ENCODE measurements around the gene P2RY13.

Gene P2RY13

DNA sequence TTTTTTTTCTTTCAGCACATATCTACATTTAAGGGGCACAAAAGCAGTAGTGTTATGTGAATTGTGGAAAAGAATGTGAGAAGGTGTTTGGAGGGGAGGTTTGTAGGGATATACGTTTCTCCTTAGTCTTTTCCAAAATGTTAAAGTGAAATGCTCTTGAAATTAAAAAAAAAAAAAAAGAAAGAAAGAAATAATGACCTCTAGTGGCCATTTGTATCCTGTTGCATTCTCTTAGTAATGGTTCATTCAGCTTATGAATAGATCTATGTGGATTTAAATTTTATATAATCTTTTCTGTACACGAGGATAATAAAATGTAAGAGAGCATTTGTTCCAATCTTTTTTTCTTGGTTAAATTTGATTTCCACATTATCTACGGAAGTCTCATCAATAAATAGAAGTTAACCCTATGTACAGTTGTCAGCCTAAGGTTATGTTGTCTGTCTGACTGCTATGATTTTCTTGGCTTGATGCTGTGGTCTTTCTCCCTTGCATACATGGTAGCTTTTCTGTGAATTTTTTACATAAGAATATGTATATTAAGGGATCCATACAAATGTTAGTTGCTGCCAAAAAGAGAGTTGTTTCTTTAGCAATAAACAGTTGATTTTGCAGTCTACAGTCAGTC is 1.7 kb downstream of the P2RY13 start:
- in situ Hi-C loops (cut with HindIII; ENCODE audit: low pct_ligation_motif_present, low pct_unique_long_range_greater_than_20kb, low sequenced_read_pairs), result no loop called here
- DNase-seq, result peak; percentile 55

- no peak for DNase-seq
- in situ Hi-C loops (cut with HindIII; ENCODE audit: low pct_ligation_motif_present, low pct_unique_long_range_greater_than_20kb, low sequenced_read_pairs), result no loop called here
These were observed 6.8 kb downstream of the P2RY13 start for GRCh38 chr3:151322511-151322910.

DNA sequence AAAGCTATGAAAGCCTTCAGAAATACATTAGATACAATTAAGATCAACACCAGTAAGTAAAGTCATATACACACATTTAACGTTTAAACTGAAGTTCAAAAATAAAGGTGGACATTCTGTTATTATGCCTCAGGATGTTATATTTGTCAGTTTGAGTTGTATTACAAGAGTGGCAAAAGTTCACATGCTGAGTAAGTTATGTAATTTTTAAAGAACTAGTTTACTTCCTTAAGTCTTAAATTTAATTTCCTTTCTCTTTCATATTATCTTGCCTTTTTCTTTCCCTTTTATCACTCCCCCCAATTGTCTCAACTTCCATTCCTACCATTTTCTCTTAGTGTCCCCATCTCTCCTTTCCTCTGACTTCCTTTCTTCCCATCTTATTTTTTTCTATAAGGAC is 7.8 kb downstream of the P2RY13 start:
- DNase-seq, result no peak
- in situ Hi-C loops (cut with HindIII; ENCODE audit: low pct_ligation_motif_present, low pct_unique_long_range_greater_than_20kb, low sequenced_read_pairs), result no loop called here

DNA sequence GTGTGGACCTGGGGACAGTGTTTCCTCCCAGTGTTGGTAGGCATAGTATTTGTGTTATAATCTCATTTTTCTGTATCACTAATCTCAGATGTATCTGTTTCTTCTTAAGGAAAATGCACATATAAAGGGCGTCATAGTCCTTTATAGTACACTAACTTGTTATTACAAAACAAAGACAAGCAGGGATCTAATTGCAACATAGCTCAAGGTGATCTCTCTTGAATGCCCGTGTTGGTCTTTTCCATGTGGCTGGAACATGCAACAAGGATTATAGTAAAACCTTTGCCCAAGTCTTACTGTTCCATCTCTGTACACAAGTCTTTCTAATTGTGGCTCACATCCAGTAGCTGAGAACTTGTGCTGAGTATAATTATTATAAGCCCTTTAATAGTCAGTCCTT is 9.2 kb downstream of the P2RY13 start:
- in situ Hi-C loops (cut with HindIII; ENCODE audit: low pct_ligation_motif_present, low pct_unique_long_range_greater_than_20kb, low sequenced_read_pairs), result no loop called here
- DNase-seq, result no peak

DNA sequence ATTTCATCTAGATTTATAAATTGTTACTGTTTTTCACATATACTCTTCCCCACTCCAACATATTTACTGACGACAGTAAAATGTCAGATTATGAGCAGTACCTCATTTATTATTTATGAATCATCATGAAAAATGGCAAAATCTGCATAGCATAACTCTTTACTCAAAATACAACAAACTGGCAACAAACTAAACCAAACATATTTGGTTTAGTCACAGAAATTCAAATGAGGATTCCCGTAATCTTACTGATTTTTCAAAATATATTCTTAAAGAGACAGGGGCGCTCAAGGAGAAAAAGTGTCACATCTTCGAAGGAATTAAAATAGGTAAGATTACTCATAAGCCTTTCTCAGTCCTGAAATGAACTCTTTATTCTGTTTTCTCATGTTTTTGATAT is 9.7 kb downstream of the P2RY13 start:
- in situ Hi-C loops (cut with HindIII; ENCODE audit: low pct_ligation_motif_present, low pct_unique_long_range_greater_than_20kb, low sequenced_read_pairs), result no loop called here
- DNase-seq, result no peak

DNA sequence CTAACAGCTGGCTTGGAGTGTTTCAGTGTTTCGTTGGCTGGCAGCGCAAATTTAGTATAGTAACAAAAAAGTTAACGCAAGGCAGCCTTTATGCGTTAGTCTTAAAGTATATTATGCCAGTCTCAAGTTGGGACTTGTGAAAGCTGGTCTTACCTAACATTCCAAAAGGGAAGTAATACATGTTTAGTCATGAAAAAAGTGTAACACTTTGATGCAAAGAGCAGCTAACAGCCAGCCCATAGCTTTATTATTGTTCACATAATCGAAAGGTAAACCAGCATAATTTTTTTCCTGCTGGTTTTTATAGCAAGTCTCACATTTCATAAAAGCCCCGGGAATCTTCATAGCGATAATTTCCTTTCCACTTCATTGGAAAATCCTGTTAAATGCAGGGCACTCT is 10.4 kb downstream of the P2RY13 start:
- no peak for DNase-seq

GRCh38 chr3:151318313-151318712 is 11.0 kb downstream of the P2RY13 start:
- in situ Hi-C loops (cut with HindIII; ENCODE audit: low pct_ligation_motif_present, low pct_unique_long_range_greater_than_20kb, low sequenced_read_pairs), result no loop called here

More for the DNA sequence above, 10.4 kb downstream of the P2RY13 start:
- in situ Hi-C loops (cut with HindIII; ENCODE audit: low pct_ligation_motif_present, low pct_unique_long_range_greater_than_20kb, low sequenced_read_pairs), result no loop called here

GRCh38 chr3:151316267-151316991 is 12.9 kb downstream of the P2RY13 start, which contains the start of gene GPR87:
GPR87 (minus strand) TSS chr3:151316820; CDS start chr3:151300100, 16,720 bp downstream.
- DNase-seq, result no peak
- in situ Hi-C loops (cut with HindIII; ENCODE audit: low pct_ligation_motif_present, low pct_unique_long_range_greater_than_20kb, low sequenced_read_pairs), result no loop called here

More at GRCh38 chr3:151318313-151318712, 11.0 kb downstream of the P2RY13 start:
- no peak for DNase-seq

DNA sequence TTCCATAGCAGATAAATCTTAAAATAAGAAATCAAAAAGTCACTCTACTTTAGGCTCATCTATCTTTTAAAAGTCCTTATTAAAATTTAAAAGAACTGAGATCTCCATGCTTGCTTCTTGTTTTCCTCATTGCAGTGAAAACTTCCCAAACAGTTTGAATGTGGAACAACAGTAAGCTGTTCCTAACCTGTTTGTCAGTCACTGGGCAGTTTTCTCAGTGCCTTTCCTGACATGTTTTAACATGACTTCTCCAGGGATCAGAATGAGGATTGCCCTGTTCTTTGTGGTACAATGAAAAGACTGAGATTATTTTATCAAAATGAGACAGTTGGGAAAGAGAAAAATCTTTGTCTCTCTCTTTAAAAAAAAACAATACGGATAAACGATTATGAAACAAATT is 13.5 kb downstream of the P2RY13 start:
- no peak for DNase-seq
- in situ Hi-C loops (cut with HindIII; ENCODE audit: low pct_ligation_motif_present, low pct_unique_long_range_greater_than_20kb, low sequenced_read_pairs), result no loop called here

GRCh38 chr3:151315136-151315535 is 14.2 kb downstream of the P2RY13 start:
- no peak for DNase-seq
- in situ Hi-C loops (cut with HindIII; ENCODE audit: low pct_ligation_motif_present, low pct_unique_long_range_greater_than_20kb, low sequenced_read_pairs), result no loop called here

DNA sequence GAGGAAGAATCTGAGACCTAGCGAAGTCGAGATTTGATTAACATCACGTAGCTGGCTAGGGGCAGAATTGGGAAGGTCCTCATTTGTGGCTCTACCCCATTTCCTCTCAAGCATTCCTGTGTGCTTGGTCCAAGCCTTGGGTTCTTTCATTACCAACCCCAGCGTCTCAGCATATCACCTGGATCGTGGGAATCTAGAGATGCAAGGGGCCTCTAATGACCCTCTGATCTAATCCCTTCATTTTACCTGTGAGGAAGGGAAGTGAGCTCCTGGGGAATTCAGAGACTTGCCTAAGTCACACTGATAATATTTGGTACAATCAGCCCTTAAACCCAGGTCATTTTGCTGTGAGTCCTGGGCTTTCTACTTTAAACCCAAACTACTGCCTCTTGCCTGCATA is 14.8 kb downstream of the P2RY13 start:
- in situ Hi-C loops (cut with HindIII; ENCODE audit: low pct_ligation_motif_present, low pct_unique_long_range_greater_than_20kb, low sequenced_read_pairs), result no loop called here

GRCh38 chr3:151314137-151314536 is 15.2 kb downstream of the P2RY13 start:
- in situ Hi-C loops (cut with HindIII; ENCODE audit: low pct_ligation_motif_present, low pct_unique_long_range_greater_than_20kb, low sequenced_read_pairs), result no loop called here
- no peak for DNase-seq

More for the DNA sequence above, 14.8 kb downstream of the P2RY13 start:
- DNase-seq, result no peak

- no peak for DNase-seq
- in situ Hi-C loops (cut with HindIII; ENCODE audit: low pct_ligation_motif_present, low pct_unique_long_range_greater_than_20kb, low sequenced_read_pairs), result no loop called here
These were observed 16.4 kb downstream of the P2RY13 start for GRCh38 chr3:151312972-151313371.

DNA sequence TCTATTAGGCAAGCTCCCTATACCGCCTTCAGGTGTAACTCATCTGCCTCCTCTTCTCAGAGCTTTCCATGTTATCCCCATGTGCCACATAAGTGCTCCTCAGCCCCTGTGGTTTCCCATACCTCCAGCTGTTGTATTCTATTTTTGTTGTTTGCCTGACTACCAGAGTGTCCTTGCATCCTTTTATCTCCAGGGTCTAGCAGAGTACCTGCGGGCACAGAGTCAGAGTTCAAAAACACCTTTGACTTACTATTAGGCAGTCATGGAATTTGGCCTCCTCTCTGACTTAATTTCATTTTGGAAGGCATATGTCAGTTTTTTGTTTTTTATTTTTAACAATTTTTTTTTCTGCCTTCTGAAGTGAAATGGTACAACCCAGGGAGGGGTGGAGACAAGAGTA is 19.8 kb downstream of the P2RY13 start:
- in situ Hi-C loops (cut with HindIII; ENCODE audit: low pct_ligation_motif_present, low pct_unique_long_range_greater_than_20kb, low sequenced_read_pairs), result no loop called here
- no peak for DNase-seq

DNA sequence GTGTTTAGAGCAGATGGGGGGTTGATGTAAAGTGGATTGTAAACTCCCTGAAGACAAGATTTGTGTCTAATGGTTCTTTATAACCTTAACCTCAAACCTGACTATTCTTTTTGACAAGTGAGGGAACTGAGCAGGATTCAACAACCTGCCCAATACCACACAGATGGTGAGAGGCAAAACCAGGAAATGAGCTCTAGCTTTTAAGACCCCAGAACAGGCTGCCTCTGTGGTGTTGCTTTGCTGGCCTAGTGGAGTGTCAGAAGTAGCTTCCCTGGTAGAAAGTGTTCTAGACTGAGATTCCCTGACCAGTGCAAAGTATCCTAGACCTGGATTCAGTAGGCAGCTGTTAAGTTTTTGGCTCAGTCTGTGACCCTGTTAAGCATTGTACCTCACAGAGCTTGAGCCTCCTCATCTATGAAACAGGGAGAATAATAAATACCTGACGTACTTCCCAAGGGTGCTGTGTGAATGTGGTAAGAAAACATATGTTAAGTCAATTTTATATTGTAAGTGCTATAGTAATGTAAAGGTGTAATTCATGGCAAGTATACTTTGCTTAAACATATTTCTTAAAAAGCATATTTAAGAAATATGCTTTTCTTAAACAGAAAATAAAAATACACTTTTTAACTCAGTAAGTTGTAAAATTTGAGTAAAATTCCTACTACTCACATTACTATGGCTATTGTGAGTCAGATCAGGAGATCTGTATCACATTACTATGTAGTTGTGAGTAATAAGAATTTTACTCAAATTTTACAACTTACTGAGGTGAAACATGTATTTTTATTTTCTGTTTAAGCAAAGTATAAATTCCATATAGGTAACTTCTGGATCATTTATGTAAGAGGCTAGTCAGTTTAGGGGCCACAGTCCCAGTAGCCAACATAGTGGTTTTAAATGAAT is 21.5 kb downstream of the P2RY13 start:
- in situ Hi-C loops (cut with HindIII; ENCODE audit: low pct_ligation_motif_present, low pct_unique_long_range_greater_than_20kb, low sequenced_read_pairs), result no loop called here
- no peak for DNase-seq

DNA sequence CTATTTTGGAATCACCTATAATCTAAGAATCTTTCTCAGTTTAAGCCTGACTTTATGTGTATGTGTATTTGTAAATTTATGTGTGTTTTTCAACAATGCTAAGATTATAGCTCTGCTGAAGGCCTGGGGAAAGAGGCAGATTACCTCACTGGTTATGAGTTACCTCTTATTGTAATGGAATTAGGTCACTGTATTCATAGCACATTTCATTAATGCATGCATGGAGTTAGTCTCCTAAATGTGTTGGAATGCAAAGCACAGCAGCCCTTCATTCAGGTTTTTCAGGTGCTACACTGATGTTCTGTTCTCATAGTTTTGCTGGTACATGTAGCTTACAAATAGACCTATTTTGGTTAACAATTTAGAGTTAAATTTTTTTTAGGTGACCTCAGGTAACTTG is 22.2 kb downstream of the P2RY13 start:
- no peak for DNase-seq
- in situ Hi-C loops (cut with HindIII; ENCODE audit: low pct_ligation_motif_present, low pct_unique_long_range_greater_than_20kb, low sequenced_read_pairs), result no loop called here

GRCh38 chr3:151306168-151306810 is 23.1 kb downstream of the P2RY13 start:
- DNase-seq, result no peak
- in situ Hi-C loops (cut with HindIII; ENCODE audit: low pct_ligation_motif_present, low pct_unique_long_range_greater_than_20kb, low sequenced_read_pairs), result no loop called here

DNA sequence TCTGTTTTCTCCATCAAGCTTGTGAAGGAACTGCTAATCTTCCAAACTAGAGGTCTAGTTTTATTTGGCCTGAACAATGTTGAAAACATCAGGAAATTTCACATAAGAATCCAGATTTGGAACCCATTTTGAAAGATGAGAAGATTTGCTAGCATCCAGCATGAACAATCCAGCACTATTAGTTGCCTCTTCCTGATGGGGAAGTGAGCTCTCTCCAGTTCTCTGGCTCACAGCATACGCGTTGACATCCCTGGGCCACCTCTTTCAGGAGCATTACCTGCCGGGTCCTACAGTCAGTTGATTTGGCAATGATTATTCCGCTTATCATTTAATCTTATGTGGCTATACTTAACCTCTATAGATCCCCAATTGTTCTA is 23.6 kb downstream of the P2RY13 start:
- in situ Hi-C loops (cut with HindIII; ENCODE audit: low pct_ligation_motif_present, low pct_unique_long_range_greater_than_20kb, low sequenced_read_pairs), result no loop called here
- DNase-seq, result peak; percentile 14

Measured in ACHN (cell line).